RWPE1 (cell line): ENCODE data around the gene ZC3H18.

Source experiments
- CTCF ChIA-PET: fragments of 350-600 bp; sonication (Branson Sonifier 250); formaldehyde crosslinking; extraction: SDS; loops from one replicate; lab custom pipeline; 2021; lab: Yijun Ruan, JAX
- POLR2A ChIA-PET: fragments of 400-600 bp; formaldehyde crosslinking; extraction: SDS; loops from one replicate; lab custom pipeline; 2020; ENCODE audit warnings: antibody characterized with exemption; ENCODE audit not compliant: low non-redundant PET; lab: Yijun Ruan, JAX
- DNase-seq: peaks from one replicate; pipeline ENCODE4 v3.0.0; 2012; ENCODE audit warnings: low spot score
- H3K27ac ChIP-seq: fragments of 450-650 bp; 2 replicates; pipeline ENCODE4 v1.5.1; 2017
- TF ChIP-seq, protein P1 (sequence below): fragments of 450-650 bp; conservative IDR thresholded peaks from 2 replicates; pipeline ENCODE4 v1.5.1; 2017; ENCODE audit warnings: low read depth, mild to moderate bottlenecking

The ZC3H18 gene

DNA sequence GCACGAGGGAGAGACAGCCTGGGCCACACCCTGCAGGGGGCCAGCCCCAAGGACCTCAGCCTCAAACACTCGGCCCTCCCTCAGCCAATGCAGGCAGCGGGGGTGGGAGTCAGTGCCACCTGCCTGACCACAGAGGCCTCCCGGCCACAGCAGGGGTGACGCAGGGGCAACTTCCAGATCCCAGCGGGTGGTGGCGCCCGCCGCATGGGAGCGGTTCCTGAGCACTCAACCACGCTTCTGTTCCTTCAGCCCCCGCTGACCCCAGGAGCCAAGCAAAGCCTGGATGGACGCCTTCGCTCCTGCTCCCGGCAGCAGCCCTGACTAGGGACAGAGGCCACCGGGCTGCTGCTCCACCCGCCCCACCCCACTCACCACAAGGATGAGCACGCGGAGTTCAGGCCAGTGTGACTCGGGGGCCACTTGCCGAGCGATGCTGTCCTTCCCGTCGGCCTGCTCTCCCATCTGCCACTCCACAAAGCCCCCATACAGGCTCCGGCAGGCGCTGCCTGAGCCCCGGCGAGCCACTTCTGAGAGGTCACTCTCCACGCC, 85.6 kb downstream of the ZC3H18 start:
- ChIA-PET CTCF (no interaction called here), POLR2A (no interaction called here)
- H3K27ac ChIP-seq = peak overlapping the region; percentile 3; the same call in 1 of the 2 replicates
- TF ChIP-seq, protein P1, sequence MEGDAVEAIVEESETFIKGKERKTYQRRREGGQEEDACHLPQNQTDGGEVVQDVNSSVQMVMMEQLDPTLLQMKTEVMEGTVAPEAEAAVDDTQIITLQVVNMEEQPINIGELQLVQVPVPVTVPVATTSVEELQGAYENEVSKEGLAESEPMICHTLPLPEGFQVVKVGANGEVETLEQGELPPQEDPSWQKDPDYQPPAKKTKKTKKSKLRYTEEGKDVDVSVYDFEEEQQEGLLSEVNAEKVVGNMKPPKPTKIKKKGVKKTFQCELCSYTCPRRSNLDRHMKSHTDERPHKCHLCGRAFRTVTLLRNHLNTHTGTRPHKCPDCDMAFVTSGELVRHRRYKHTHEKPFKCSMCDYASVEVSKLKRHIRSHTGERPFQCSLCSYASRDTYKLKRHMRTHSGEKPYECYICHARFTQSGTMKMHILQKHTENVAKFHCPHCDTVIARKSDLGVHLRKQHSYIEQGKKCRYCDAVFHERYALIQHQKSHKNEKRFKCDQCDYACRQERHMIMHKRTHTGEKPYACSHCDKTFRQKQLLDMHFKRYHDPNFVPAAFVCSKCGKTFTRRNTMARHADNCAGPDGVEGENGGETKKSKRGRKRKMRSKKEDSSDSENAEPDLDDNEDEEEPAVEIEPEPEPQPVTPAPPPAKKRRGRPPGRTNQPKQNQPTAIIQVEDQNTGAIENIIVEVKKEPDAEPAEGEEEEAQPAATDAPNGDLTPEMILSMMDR = no peak
- DNase-seq = no peak

GRCh38 chr16:88656291-88656980, 86.2 kb downstream of the ZC3H18 start:
- TF ChIP-seq, protein P1 = no peak
- CTCF ChIA-PET = no interaction called here
- 0 out of 2 replicates have a peak overlapping the region, but pooled peaks have one; percentile 3 for H3K27ac ChIP-seq

DNA sequence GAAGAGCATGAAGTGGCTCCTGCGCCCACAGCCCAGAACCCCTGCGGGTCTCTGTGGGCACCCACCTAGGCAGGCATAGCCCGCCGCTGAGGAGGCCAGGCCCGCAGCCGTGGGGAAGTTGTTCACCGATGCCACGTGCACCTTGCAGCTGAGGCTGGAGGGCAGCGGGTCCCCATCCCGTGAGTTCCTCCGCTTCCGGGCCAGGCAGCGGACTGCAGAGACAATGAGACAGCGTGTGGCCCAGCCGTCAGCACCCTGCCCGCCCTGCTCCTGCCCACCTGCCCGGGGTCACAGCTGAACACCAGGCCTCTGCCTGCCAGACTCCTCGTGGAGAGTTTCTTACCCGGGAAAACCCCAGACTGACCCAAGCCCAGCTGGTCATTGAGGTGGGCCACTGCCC, 87.2 kb downstream of the ZC3H18 start:
- TF ChIP-seq, protein P1 = no peak
- no peak for DNase-seq
- peak overlapping the region; percentile 20 for H3K27ac ChIP-seq
- POLR2A ChIA-PET = no interaction called here
- CTCF ChIA-PET = interaction anchor here (0.7 kb wide), 1 partner anchor 61 kb away, joined by 5 read pairs; no protein-coding TSS in a partner anchor

More at GRCh38 chr16:88656291-88656980, 86.2 kb downstream of the ZC3H18 start:
- POLR2A ChIA-PET = no interaction called here
- no peak for DNase-seq

DNA sequence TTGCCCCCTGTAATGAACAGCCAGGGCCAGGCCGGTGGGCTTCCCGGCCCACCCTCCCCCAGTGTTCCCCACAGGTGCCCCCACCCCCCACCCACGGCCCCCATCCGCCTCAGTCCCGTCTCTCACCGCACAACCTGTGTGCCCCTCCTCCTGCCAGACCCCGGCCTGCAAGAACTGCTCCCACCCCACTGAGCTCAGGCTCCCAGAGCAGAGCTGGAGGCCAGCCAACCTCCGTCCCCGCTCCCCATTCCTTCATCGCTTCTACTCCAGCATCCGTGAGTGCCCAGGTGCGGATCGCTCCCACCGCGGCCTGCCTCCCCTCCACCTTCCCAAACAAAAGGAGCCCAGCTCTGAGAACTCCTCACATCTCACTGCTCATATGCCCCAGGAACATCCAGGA, 88.5 kb downstream of the ZC3H18 start:
- CTCF ChIA-PET = no interaction called here
- TF ChIP-seq, protein P1 = no peak
- POLR2A ChIA-PET = no interaction called here
- no peak overlapping the region for H3K27ac ChIP-seq
- no peak for DNase-seq

GRCh38 chr16:88659160-88659559, 89.0 kb downstream of the ZC3H18 start:
- ChIA-PET CTCF (no interaction called here), POLR2A (no interaction called here)
- no peak for DNase-seq
- TF ChIP-seq, protein P1 = no peak
- H3K27ac ChIP-seq = peak overlapping the region; percentile 28; the same call in 1 of the 2 replicates

DNA sequence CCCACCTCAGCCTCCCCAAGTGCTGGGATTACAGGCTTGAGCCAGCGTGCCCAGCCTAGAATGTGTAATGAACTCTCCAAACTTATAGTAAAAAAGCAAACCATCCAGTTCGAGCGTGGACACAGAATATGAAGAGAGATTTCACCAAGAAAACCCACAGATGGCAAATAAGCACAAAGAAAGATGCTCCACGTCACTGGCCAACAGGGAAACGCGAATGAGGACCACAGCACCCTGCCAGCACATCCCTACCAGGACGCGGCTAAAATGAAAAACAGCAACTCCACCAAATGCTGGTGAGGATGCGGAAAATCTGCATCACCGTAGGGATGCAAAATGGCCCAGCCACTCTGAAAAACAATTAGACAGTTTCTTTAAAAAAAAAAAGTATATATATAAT, 91.3 kb downstream of the ZC3H18 start:
- ChIA-PET POLR2A (no interaction called here), CTCF (no interaction called here)
- TF ChIP-seq, protein P1 = no peak
- DNase-seq = no peak
- H3K27ac ChIP-seq = peak overlapping the region; percentile 57
